GM23338 (cell line): ENCODE measurements around the gene RPS17. TPM values are rescaled to one million over a fixed set of nuclear protein-coding genes. Genes with fewer than 3 reads are reported as not detected.

Experiments used
- ATAC-seq: fragments of 200-7000 bp; cut with Tn5 transposase; 3 replicates; pipeline ENCODE4 v1.9.1; 2020
- DNase-seq: peaks from one replicate; pipeline ENCODE4 v3.0.0-alpha.2; 2015; ENCODE audit warnings: low spot score
- H2AFZ ChIP-seq: fragments of 200-600 bp; sonication (generic); 2 replicates; pipeline ENCODE4 v1.8.0; 2016; ENCODE audit warnings: antibody characterized with exemption, mild to moderate bottlenecking, moderate library complexity
- H3F3A ChIP-seq: fragments of 200-600 bp; sonication (generic); replicated peaks from 2 replicates; pipeline ENCODE4 v1.8.0; 2017; ENCODE audit warnings: antibody characterized with exemption, mixed run types, low read depth
- H3K27ac ChIP-seq: fragments of 200-600 bp; sonication (generic); 2 replicates; pipeline ENCODE4 v1.6.1; 2016; ENCODE audit warnings: low read depth
- H3K27me3 ChIP-seq: fragments of 200-600 bp; sonication (generic); 2 replicates; pipeline ENCODE4 v1.8.0; 2016; ENCODE audit warnings: mild to moderate bottlenecking, mixed run types, moderate library complexity; ENCODE audit not compliant: insufficient read depth
- H3K36me3 ChIP-seq: fragments of 200-600 bp; sonication (generic); 2 replicates; pipeline ENCODE4 v1.8.0; 2016; ENCODE audit warnings: mild to moderate bottlenecking; ENCODE audit not compliant: insufficient read depth
- H3K4me1 ChIP-seq: fragments of 200-600 bp; sonication (generic); 2 replicates; pipeline ENCODE4 v1.8.0; 2016; ENCODE audit warnings: mild to moderate bottlenecking, moderate library complexity; ENCODE audit not compliant: insufficient read depth
- H3K4me2 ChIP-seq: fragments of 200-600 bp; sonication (generic); 2 replicates; pipeline ENCODE4 v1.7.1; 2017; ENCODE audit warnings: mixed run types
- H3K4me3 ChIP-seq: fragments of 200-600 bp; sonication (generic); 2 replicates; pipeline ENCODE4 v1.6.1; 2016; ENCODE audit warnings: mixed run types
- H3K79me2 ChIP-seq: fragments of 200-600 bp; sonication (generic); replicated peaks from 2 replicates; pipeline ENCODE4 v1.8.0; 2017; ENCODE audit warnings: mild to moderate bottlenecking; ENCODE audit not compliant: insufficient read depth
- H3K9me2 ChIP-seq: fragments of 200-600 bp; sonication (generic); 2 replicates; pipeline ENCODE4 v1.8.0; 2017; ENCODE audit not compliant: insufficient read depth
- H4K20me1 ChIP-seq: fragments of 200-600 bp; sonication (generic); replicated peaks from 2 replicates; pipeline ENCODE4 v1.8.0; 2017; ENCODE audit warnings: mild to moderate bottlenecking; ENCODE audit not compliant: insufficient read depth
- H3K27ac Mint-ChIP-seq: 2 replicates; pipeline ENCODE4 v1.8.0; 2020; ENCODE audit warnings: inconsistent platforms, mild to moderate bottlenecking, moderate library complexity, mixed read lengths
- H3K27me3 Mint-ChIP-seq: 3 replicates; pipeline ENCODE4 v1.8.0; 2022; ENCODE audit warnings: low read depth, mild to moderate bottlenecking, moderate library complexity, mixed read lengths, inconsistent platforms; ENCODE audit not compliant: insufficient read depth, poor library complexity
- H3K36me3 Mint-ChIP-seq: 3 replicates; pipeline ENCODE4 v1.8.0; 2021; ENCODE audit warnings: low read depth, mild to moderate bottlenecking, inconsistent platforms, moderate library complexity, mixed read lengths
- H3K4me1 Mint-ChIP-seq: 3 replicates; pipeline ENCODE4 v1.8.0; 2020; ENCODE audit warnings: mild to moderate bottlenecking, inconsistent platforms, mixed read lengths
- H3K4me3 Mint-ChIP-seq: 3 replicates; pipeline ENCODE4 v1.8.0; 2021; ENCODE audit warnings: moderate library complexity, mild to moderate bottlenecking, inconsistent platforms, mixed read lengths
- H3K9me3 Mint-ChIP-seq: 3 replicates; pipeline ENCODE4 v1.8.0; 2020; ENCODE audit warnings: moderate library complexity, mild to moderate bottlenecking, inconsistent platforms, mixed read lengths
- CREB1 ChIP-seq: fragments of 250-450 bp; sonication (Bioruptor Pico); IDR thresholded peaks from 2 replicates; pipeline ENCODE4 v1.5.0; 2020; ENCODE audit warnings: low read depth, mild to moderate bottlenecking, moderate library complexity
- EZH2 ChIP-seq: fragments of 200-600 bp; sonication (generic); IDR thresholded peaks from one replicate; pipeline ENCODE4 v1.8.0; 2017; ENCODE audit warnings: antibody characterized with exemption, mild to moderate bottlenecking, low read depth; ENCODE audit not compliant: unreplicated experiment
- EZH2phosphoT487 ChIP-seq: fragments of 200-600 bp; sonication (generic); IDR thresholded peaks from one replicate; pipeline ENCODE4 v1.8.1; 2018; ENCODE audit warnings: antibody characterized with exemption; ENCODE audit not compliant: unreplicated experiment
- NANOG ChIP-seq: IDR thresholded peaks from 2 replicates; pipeline ENCODE4 v1.6.1; 2016; ENCODE audit warnings: antibody characterized with exemption, borderline replicate concordance
- POLR2AphosphoS5 ChIP-seq: IDR thresholded peaks from 2 replicates; pipeline ENCODE4 v1.6.1; 2016; ENCODE audit warnings: antibody characterized with exemption, low read depth
- REST ChIP-seq: IDR thresholded peaks from one replicate; pipeline ENCODE4 v1.6.1; 2018; ENCODE audit warnings: antibody characterized with exemption; ENCODE audit not compliant: unreplicated experiment
- STAT1 ChIP-seq: IDR thresholded peaks from one replicate; pipeline ENCODE4 v1.6.1; 2016; ENCODE audit warnings: antibody characterized with exemption; ENCODE audit not compliant: unreplicated experiment
- ZNF114 ChIP-seq: fragments of 250-450 bp; sonication (Bioruptor Pico); IDR thresholded peaks from 2 replicates; pipeline ENCODE4 v1.5.0; 2020; ENCODE audit warnings: mild to moderate bottlenecking, moderate library complexity
- ZNF331 ChIP-seq: fragments of 250-450 bp; sonication (Bioruptor Pico); IDR thresholded peaks from 2 replicates; pipeline ENCODE4 v1.5.0; 2020; ENCODE audit warnings: low read depth, mild to moderate bottlenecking, moderate library complexity
- polyA plus RNA-seq: library from polyadenylated mRNA; unstranded; fragments of >200 nt; fragmentation: Nextera tagmentation; extraction: Ambion mirVana; gene quantifications from 2 replicates; pipeline ENCODE4 v1.2.1, GENCODE V29; 2016
- total RNA-seq: library from RNA; depleted of rRNA; stranded (reverse); fragments of >200 nt; shearing (Covaris generic); gene quantifications from 2 replicates; pipeline ENCODE4 v1.2.3, GENCODE V29; 2014
- TF ChIP-seq, protein P1 (sequence below): IDR thresholded peaks from 2 replicates; pipeline ENCODE4 v1.6.1; 2016; ENCODE audit warnings: antibody characterized with exemption
- TF ChIP-seq, protein P2 (sequence below): fragments of 250-450 bp; sonication (Bioruptor Pico); IDR thresholded peaks from 2 replicates; pipeline ENCODE4 v1.5.0; 2020; ENCODE audit warnings: mild to moderate bottlenecking, moderate library complexity

The RPS17 gene
- total and polyA plus RNA-seq, 2 experiments from 2014 or later: 1,741 to 1,928 TPM

DNA sequence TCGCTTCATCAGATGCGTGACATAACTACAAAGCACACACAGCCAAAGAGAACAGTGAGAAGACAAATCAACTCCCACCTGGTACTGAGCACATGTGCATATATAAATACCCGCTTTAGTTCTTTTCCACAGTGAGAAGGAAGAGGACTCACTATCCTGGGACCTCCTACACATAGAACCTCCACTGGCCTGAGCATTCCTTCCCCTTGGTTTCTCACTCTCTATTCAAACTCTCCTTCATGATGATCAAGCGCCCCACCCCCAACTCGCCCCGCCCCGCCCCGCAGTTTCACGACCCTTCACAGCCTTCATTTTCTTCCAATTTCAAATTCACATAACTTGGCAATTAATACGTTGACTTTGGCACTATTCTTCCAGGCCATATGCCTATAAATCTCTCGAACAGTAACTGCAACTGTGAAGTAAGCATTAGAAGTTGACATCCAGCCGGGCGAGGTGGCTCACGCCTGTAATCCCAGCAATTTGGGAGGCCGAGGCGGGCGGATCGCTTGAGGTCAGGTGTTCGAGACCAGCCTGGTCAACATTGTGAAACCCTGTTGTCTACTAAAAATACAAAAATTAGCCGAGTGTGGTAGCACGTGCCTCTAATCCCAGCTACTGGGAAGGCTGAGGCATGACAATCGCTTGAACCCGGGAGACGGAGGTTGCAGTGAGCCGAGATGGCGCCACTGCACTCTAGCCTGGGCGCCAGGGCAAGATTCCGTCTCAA lies 1.1 kb downstream of the RPS17 start (continued):
- TF ChIP-seq, protein P1, sequence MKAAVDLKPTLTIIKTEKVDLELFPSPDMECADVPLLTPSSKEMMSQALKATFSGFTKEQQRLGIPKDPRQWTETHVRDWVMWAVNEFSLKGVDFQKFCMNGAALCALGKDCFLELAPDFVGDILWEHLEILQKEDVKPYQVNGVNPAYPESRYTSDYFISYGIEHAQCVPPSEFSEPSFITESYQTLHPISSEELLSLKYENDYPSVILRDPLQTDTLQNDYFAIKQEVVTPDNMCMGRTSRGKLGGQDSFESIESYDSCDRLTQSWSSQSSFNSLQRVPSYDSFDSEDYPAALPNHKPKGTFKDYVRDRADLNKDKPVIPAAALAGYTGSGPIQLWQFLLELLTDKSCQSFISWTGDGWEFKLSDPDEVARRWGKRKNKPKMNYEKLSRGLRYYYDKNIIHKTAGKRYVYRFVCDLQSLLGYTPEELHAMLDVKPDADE: no peak
- no peak for TF ChIP-seq ZNF114 (CRISPR knock-in tag)

DNA sequence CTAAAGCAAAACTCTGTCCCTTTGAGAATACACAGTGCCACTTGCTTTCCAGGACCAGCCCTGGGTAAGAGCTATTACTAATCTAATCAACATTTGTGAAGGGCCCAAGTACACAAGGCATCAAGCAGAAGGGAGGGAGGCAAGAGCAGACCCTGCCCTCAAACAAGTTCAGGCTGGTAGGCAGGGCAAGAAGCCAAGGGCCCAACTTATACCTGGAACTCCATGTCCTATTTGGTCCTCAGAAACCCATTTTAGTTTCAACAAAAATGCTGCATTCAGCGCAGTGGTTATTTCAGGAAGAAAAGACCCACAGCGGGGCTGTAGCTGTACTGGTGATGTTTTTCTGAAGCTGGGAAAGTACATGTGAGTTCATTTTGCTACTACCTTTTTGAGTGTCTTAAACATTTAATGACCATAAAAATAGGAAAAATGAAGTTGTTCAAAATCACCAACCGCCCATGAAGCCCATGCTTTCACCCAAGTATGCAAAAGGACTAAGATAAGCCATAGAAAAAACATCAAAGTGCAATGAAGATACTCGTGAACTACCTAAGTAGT lies 2.8 kb downstream of the RPS17 start:
- Mint-ChIP-seq H3K4me1 (peaks cover 18% of the 10 kb centered on the region), H3K9me3 (peaks cover 6% of the 10 kb centered on the region; the same call in 2 of the 3 replicates), H3K27ac (peak overlapping the region; percentile 48), H3K27me3 (peaks cover 29% of the 10 kb centered on the region), H3K4me3 (peak overlapping the region; percentile 87), H3K36me3 (peaks cover 82% of the 10 kb centered on the region)
- peak overlapping the region; percentile 93 for H3K27ac ChIP-seq
- H3F3A ChIP-seq: peaks cover 64% of the 10 kb centered on the region
- peaks cover 54% of the 10 kb centered on the region for H3K36me3 ChIP-seq
- H3K4me3 ChIP-seq: peak overlapping the region; percentile 100
- DNase-seq (no peak), ATAC-seq (no peak)
- peaks cover 19% of the 10 kb centered on the region for H3K4me1 ChIP-seq
- H3K27me3 ChIP-seq: no peaks in the 10 kb centered on the region
- H3K9me2 ChIP-seq: no peaks in the 10 kb centered on the region
- H2AFZ ChIP-seq: no peak overlapping the region
- peaks cover 42% of the 10 kb centered on the region for H4K20me1 ChIP-seq
- peaks cover 37% of the 10 kb centered on the region for H3K79me2 ChIP-seq
- H3K4me2 ChIP-seq: peak overlapping the region; percentile 98
- TF ChIP-seq, protein P2, sequence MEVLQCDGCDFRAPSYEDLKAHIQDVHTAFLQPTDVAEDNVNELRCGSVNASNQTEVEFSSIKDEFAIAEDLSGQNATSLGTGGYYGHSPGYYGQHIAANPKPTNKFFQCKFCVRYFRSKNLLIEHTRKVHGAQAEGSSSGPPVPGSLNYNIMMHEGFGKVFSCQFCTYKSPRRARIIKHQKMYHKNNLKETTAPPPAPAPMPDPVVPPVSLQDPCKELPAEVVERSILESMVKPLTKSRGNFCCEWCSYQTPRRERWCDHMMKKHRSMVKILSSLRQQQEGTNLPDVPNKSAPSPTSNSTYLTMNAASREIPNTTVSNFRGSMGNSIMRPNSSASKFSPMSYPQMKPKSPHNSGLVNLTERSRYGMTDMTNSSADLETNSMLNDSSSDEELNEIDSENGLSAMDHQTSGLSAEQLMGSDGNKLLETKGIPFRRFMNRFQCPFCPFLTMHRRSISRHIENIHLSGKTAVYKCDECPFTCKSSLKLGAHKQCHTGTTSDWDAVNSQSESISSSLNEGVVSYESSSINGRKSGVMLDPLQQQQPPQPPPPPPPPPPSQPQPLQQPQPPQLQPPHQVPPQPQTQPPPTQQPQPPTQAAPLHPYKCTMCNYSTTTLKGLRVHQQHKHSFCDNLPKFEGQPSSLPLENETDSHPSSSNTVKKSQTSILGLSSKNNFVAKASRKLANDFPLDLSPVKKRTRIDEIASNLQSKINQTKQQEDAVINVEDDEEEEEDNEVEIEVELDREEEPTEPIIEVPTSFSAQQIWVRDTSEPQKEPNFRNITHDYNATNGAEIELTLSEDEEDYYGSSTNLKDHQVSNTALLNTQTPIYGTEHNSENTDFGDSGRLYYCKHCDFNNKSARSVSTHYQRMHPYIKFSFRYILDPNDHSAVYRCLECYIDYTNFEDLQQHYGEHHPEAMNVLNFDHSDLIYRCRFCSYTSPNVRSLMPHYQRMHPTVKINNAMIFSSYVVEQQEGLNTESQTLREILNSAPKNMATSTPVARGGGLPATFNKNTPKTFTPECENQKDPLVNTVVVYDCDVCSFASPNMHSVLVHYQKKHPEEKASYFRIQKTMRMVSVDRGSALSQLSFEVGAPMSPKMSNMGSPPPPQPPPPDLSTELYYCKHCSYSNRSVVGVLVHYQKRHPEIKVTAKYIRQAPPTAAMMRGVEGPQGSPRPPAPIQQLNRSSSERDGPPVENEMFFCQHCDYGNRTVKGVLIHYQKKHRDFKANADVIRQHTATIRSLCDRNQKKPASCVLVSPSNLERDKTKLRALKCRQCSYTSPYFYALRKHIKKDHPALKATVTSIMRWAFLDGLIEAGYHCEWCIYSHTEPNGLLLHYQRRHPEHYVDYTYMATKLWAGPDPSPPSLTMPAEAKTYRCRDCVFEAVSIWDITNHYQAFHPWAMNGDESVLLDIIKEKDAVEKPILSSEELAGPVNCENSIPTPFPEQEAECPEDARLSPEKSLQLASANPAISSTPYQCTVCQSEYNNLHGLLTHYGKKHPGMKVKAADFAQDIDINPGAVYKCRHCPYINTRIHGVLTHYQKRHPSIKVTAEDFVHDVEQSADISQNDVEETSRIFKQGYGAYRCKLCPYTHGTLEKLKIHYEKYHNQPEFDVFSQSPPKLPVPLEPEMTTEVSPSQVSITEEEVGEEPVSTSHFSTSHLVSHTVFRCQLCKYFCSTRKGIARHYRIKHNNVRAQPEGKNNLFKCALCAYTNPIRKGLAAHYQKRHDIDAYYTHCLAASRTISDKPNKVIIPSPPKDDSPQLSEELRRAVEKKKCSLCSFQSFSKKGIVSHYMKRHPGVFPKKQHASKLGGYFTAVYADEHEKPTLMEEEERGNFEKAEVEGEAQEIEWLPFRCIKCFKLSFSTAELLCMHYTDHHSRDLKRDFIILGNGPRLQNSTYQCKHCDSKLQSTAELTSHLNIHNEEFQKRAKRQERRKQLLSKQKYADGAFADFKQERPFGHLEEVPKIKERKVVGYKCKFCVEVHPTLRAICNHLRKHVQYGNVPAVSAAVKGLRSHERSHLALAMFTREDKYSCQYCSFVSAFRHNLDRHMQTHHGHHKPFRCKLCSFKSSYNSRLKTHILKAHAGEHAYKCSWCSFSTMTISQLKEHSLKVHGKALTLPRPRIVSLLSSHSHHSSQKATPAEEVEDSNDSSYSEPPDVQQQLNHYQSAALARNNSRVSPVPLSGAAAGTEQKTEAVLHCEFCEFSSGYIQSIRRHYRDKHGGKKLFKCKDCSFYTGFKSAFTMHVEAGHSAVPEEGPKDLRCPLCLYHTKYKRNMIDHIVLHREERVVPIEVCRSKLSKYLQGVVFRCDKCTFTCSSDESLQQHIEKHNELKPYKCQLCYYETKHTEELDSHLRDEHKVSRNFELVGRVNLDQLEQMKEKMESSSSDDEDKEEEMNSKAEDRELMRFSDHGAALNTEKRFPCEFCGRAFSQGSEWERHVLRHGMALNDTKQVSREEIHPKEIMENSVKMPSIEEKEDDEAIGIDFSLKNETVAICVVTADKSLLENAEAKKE (CRISPR knock-in tag): no peak
- TF ChIP-seq ZNF114 (CRISPR knock-in tag): no peak
- no peak for TF ChIP-seq REST
- no peak for TF ChIP-seq STAT1
- no peak for TF ChIP-seq CREB1 (CRISPR knock-in tag)
- TF ChIP-seq POLR2AphosphoS5: no peak
- TF ChIP-seq ZNF331 (CRISPR knock-in tag): no peak
- TF ChIP-seq EZH2phosphoT487: no peak
- TF ChIP-seq, protein P1: no peak
- TF ChIP-seq EZH2: no peak
- no peak for TF ChIP-seq NANOG
